ENCODE measurements around the gene SENP7.
A peak's percentile ranks its signal among the peaks of the same experiment; 100 is the strongest.

SENP7 gene

DNA sequence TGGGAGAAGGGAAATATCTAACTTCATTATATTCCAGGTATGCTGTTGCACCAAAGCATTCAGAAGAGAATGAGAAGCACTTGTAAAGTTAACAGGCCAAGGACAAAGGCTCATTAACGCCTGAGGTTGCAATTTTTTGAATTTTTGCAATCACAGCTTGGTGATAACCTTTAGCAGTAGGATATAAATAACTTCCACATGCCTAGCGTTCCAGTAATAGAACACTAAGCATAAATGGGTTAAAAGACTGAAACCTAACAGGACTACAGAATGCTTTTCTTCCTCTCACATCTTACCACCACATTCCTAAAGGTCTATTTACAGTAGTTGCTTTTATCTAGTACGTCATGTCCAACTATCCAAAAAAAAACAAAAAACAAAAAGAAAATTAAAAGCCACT lies 135.2 kb downstream of the SENP7 start:
- DNase-seq (ENCODE audit: low read depth) = no peak
- no peak overlapping the region for H3K4me3 ChIP-seq (ENCODE audit: low read depth, low read length)
- no peak for TF ChIP-seq CTCF (IDR thresholded peaks at IDR 0.05; ENCODE audit: insufficient read depth, low read depth, low read length, missing control alignments)

GRCh38 chr3:101377209-101377608 lies 135.8 kb downstream of the SENP7 start:
- no peak overlapping the region for H3K4me3 ChIP-seq (ENCODE audit: low read depth, low read length)
- no peak for TF ChIP-seq CTCF (IDR thresholded peaks at IDR 0.05; ENCODE audit: insufficient read depth, low read depth, low read length, missing control alignments)
- peak; percentile 47 for DNase-seq (ENCODE audit: low read depth)

DNA sequence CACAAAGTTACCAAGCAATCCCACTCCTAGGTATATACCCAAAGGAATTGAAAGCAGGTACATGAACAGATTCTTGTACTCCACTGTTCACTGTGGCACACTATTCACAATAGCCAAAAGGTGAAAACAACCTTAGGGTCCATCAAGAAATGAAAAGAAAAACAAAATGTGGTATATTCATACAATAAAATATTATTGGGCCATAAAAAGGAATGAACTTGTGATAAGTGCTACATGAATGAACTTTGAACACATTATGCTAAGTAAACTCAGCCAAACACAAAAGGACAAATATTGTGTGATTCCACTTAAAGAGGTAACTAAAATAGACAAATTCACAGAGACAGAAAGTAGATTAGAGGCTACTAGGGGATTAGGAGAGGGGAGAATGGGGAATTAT lies 137.4 kb downstream of the SENP7 start:
- no peak for DNase-seq (ENCODE audit: low read depth)
- TF ChIP-seq CTCF (IDR thresholded peaks at IDR 0.05; ENCODE audit: insufficient read depth, low read depth, low read length, missing control alignments) = no peak
- no peak overlapping the region for H3K4me3 ChIP-seq (ENCODE audit: low read depth, low read length)

DNA sequence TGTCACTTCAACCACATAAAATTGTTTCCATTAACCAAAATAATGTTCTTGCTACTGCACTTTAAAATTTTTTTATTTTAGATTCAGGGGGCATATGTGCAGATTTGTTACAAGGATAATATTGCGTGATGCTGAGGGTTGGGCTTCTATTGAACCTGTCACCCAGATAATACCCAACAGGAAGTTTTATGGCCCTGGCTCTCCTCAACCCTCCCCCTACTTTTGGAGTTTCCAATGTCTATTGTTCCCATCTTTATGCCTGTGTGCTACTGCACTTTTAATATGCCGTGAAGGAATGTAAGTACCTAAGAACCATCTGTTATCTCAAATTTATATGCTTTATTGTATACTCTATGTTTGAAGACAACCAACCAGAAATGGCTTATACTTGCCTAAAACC lies 150.6 kb downstream of the SENP7 start:
- DNase-seq (ENCODE audit: low read depth) = no peak
- no peak for TF ChIP-seq CTCF (IDR thresholded peaks at IDR 0.05; ENCODE audit: insufficient read depth, low read depth, low read length, missing control alignments)

DNA sequence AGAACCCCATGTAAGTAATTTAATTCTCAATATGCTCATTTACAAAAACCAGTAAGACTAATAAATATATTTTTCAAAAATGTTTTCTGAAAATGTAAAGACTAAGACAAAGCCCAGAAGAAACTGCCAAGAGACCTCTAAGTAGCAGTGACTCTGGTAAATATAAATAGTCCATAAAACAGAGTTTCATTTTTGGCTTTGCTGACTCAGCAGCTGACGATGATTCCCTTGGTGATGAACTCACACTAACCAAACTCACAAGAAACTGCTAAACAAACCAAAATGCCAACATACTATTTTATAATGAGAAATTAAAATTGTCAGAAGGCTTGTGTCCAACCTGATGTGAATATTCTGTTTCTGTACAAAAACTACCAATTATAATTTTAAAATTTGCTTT lies 161.2 kb downstream of the SENP7 start:
- no peak for TF ChIP-seq CTCF (IDR thresholded peaks at IDR 0.05; ENCODE audit: insufficient read depth, low read depth, low read length, missing control alignments)
- H3K4me3 ChIP-seq (ENCODE audit: low read depth, low read length) = no peak overlapping the region
- peak; percentile 5 for DNase-seq (ENCODE audit: low read depth)

More for the DNA sequence above, 150.6 kb downstream of the SENP7 start:
- H3K4me3 ChIP-seq (ENCODE audit: low read depth, low read length) = no peak overlapping the region

- TF ChIP-seq CTCF (IDR thresholded peaks at IDR 0.05; ENCODE audit: insufficient read depth, low read depth, low read length, missing control alignments) = no peak
- no peak for DNase-seq (ENCODE audit: low read depth)
- H3K4me3 ChIP-seq (ENCODE audit: low read depth, low read length) = no peak overlapping the region
Measured at GRCh38 chr3:101340591-101340990, 172.4 kb downstream of the SENP7 start.

GRCh38 chr3:101333883-101334282 lies 179.1 kb downstream of the SENP7 start:
- TF ChIP-seq CTCF (IDR thresholded peaks at IDR 0.05; ENCODE audit: insufficient read depth, low read depth, low read length, missing control alignments) = no peak
- no peak overlapping the region for H3K4me3 ChIP-seq (ENCODE audit: low read depth, low read length)
- no peak for DNase-seq (ENCODE audit: low read depth)

Data from GM12865 (cell line).